Measurements from ENCODE around the gene RTTN.
"Not testable (repeated sequence)": the region's sequence is repeated elsewhere in the genome, so short reads cannot be mapped to it uniquely, and the experiment has no call there.

RTTN gene

DNA sequence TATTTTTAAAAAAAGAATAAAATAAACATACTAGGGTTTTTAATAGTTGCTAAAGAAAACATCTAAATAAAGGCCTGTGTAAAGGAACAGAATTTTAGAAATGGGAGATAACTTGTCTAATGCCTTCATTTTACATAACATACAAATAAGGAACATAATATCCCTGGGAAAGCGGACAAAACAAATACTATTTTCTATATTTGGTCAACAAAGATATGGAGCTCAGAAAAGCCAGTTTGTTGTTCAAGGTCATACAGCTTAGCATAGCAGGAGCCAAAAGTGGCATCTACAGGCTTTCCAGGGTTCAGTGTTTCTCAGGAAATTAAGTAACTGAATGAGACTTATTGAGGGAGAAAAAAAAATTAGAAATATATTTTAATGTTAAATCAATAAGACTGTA is 184.4 kb downstream of the RTTN start:
- DNase-seq = no peak

- DNase-seq = no peak
Observed at GRCh38 chr18:70019991-70020390, 185.5 kb downstream of the RTTN start.

DNA sequence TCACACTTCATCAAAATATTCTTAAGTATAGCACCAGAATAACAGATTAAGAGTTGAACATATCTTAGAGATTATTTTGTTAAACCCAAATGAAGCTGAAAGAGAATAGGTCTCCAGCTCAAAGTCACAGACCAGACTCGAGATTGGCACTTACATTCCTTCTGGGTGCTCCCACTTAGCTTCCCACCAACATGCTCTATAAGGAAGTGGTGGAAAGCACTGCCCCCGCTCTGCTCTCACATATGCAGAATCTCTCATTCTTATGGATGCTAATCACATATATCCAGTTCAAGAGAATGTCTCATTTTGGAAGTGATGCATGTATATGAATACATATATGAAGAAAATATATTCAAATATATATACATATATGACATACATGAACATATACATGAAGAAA is 186.4 kb downstream of the RTTN start:
- no peak for DNase-seq

DNA sequence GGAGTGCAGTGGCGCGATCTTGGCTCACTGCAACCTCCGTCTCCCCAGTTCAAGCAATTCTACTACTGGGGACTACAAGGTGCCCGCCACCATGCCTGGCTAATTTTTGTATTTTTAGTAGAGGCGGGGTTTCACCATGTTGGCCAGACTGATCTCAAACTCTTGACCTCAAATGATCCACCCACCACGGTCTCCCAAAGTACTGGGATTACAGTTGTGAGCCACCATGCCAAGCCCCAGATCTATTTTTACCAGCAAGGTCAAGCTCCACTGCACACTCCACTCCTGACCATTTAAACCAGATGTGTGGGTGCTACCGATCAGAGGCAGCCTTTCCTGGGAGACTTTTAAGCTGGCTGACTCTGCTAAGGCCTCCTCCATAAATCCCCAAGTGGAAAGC is 190.4 kb downstream of the RTTN start:
- no peak for DNase-seq

DNA sequence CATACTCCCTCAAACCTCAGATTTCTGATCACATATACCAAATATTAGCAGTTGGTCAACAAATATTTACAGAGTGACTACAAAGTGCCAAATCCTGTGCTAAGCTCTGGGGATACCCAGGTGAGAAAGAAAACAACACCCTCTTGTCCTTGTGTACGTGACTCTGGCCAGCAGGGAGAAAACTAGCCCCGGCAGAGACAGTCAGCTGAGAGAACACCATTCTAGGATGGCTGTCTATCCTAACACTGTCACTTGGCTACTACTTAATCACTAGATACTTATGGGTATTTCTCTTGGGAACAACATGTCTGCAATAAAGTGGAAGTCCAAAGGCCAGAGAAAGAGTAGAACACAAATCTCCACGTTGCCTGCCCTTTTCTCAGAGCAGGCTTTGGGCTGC is 199.9 kb downstream of the RTTN start:
- no peak for DNase-seq

- no peak for DNase-seq
Observed at GRCh38 chr18:70004696-70005095, 200.8 kb downstream of the RTTN start.

- DNase-seq = no peak
Observed at GRCh38 chr18:69999656-70000055, 205.8 kb downstream of the RTTN start.

DNA sequence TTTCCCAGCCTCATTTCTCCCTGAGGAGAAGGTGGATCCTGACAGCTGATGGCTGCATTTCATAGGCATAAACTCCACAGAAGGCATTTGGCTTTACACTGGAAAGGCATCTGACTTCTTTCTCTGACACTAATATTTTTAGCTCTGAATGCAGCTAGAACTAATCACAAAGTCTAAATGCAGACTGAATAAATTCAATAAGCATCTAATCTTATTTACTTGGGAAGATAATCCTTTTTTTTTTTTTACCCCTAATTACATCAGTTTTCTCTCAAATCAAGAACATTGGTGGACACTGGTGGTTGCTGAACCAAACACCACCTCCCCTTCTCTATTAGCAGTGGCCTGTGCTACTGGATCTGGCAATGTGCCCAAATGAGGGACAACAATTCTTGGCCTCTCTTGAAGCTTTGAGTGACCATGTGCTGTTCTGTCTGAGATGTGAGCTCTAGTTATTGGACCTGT is 206.9 kb downstream of the RTTN start:
- no peak for DNase-seq

DNA sequence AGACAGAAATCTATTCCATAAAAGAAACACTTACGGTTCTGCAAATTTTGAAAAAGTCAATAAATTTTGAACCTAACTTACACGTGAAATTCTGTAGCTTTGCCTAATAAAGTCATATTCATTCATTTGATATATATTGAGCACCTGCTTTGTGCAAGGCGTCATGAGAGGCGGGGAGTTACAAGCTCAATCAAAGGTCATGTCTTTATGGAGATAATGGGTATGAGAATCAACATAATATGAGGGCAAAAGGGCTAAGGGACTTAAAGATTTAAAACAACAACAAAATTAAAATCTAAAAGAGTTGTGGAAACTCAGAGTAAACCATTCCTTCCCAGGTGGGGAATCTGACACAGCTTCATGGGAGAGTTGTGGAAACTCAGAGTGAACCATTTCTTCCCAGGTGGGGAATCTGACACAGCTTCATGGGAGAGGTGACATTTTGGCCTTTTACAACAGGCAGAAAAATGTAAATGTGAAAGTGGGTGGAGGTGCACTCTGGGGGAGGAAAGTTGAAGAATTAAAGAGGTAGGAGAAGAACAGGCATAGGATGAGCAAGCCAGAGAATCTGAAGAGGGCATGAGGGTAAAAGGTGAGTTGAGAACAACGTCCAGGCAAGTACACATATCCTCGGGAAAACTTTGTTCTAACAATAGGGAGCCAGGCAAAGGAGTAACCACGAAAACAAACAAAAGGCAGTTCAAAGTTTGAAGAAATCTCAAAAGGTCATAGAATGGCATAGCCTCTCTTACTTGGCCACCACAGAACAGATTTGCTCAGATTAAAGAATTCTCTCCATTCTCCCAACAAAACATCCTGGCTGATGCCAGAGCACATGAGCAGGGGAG is 208.3 kb downstream of the RTTN start:
- DNase-seq = no peak

DNA sequence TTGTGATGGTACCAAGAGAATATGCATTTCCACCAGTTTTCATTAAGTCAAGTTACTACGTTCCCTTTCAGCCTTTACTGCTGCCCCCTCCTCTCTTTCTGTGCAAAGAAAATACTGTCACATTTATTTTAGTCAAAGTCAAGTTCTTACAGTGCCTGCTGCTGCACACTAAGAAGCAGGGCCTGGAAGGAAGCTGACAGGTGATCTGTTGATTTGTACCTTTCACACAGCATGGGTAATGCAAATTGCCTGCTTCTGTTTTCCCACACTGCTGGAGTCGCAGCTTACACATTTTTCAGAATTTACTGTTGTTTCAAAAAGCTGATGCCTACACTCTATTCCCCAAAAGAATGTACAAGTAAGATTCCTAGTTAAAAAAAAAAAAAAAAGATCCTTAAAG is 209.1 kb downstream of the RTTN start:
- no peak for DNase-seq

GRCh38 chr18:69995774-69996173 is 209.7 kb downstream of the RTTN start:
- DNase-seq = no peak

DNA sequence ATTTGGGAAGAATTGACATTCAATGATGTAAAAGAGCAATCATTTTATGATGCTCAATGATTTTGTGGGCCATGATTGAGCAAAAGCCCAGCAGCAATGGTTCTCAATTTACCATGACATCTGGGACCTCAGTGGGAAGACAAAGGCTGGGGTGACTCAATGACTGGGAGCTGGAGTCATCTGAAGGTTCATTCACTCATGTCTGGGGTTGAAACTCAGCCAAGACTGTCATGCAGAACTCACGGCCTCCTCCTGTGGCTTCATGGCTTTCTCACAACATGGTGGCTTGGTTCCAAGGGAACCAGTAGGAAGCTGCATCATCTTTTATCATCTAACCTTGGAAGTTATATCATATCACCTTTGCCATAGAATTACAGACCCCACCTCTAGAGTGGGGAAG is 212.7 kb downstream of the RTTN start:
- DNase-seq = peak; percentile 4

DNA sequence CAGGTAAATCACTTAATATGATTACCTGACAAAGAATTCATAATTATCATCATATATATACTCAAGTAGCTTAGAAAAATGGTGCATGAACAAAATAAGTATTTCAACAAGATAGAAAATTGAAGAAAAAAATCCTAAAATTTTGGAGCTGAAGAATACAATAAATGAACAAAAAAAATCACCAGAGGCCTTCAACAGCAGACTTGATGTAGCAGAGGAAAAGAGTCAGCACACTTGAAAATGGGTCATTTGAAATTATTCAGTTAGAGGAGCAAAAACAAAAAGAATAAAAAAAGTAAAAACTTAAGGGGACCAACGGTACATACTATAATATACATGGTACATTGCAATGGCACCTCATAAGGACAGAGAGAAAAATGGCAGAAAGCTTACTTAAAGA is 217.6 kb downstream of the RTTN start:
- DNase-seq = no peak

- DNase-seq = no peak
Observed at GRCh38 chr18:69985239-69985638, 220.2 kb downstream of the RTTN start.

DNA sequence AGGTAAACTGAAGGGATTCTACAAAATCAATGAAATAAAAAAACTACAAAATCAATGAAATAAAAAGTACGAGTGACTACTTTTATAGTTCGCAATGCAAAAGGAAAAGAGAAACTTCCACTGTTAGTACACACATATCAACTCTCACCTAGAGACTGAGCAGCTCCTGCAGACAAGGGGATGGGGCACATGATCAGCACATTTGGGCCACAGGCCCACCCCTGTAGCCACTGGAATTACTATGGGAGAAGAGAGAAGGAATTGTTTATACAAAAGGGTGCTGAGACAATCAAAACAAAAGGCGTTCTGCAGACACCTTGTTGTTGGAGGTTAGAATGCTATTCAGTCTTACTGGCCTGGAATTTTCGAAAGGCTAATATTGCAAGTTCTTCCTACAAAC is 223.1 kb downstream of the RTTN start:
- DNase-seq = no peak

GRCh38 chr18:69981948-69982347 is 223.5 kb downstream of the RTTN start:
- no peak for DNase-seq

GRCh38 chr18:69980982-69981804 is 224.3 kb downstream of the RTTN start:
- DNase-seq = no peak

- no peak for DNase-seq
Observed at GRCh38 chr18:69980509-69980908, 225.0 kb downstream of the RTTN start.

DNA sequence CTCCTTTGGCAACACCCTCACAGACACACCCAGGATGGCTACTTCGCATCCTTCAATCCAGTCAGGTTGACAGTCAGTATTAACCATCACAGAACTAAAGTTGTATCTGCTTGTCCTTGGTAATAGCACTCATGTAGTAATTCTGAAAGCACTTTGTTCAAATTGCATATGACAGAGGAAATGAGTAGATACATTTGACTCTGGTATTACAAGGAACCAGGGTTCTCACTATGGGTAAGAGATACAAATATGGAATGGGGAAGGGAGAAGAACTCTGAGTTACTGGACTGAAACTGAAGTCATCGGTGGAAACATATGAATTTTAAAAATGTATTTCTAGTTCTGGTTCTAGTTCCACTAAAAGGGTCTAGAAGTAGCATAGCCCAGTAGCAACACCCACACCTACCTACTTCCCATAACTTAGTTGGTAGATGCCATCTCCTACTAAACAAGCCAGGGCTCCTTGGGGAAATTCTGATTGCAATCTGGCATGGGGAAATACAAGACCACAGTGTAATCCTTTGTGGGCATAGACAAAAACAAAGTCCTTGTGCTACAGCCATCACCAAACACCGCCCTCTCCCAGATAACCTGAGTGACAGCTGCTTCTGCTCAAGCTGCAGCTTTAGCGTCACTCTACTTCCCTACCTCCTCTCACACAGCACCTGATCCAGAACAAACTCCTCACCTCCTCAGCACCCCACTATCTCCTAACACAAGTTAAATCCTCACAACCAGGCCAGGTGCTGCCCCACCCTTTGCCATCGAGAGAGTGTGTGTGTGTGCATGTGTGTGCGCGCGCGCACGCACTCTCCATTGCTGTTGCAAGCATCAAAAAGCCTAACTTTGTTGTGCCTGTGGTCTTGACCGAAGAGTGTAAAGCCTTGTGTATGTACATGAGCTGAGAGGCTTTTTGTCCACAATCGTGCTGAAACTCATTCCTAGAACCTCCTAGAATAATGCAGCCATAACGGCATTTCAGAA is 226.5 kb downstream of the RTTN start:
- DNase-seq = no peak

- DNase-seq = not testable (repeated sequence)
Observed at GRCh38 chr18:69975294-69975693, 230.2 kb downstream of the RTTN start.

- no peak for DNase-seq
Observed at GRCh38 chr18:69974365-69974764, 231.1 kb downstream of the RTTN start.

DNA sequence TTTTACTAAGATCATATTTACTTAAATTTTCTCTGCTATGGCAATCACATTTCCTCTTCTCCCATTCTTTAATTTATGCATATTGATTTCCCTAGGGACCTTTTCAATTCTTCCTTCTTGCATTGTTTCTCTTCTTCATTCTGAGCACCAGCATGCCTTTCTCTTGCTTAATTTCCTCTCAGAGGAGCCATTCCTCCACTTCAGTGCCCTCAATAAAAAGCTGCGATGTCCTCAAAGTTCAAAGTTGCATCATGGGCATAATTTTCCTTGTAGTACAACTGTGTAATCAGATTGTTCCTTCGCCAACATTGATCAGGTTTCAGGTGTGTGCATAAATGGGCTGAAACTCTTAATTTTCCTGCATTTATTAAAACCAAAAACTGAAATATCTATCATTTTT is 236.0 kb downstream of the RTTN start:
- DNase-seq = no peak

DNA sequence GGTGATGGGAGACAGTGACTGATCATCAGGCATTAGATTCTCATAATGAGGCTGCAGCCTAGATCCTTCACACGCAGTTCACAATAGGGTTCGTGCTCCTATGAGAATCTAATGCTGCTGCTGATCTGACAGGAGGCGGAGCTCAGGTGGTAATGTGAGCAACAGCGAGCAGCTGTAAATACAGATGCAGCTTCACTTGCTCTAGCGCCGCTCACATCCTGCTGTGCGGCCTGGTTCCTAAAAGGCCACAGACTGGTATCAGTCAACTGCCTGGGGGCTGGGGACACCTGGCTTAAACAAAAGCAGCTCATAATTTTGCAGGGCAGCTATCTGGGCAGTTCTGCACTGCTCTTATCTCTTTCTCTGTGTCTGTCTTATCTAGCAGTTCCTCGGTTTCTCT is 237.4 kb downstream of the RTTN start:
- no peak for DNase-seq
